BE2C (cell line): ENCODE data around the gene ATP6V1A.

ENCODE experiments used
- DNase-seq: peaks from one replicate; pipeline ENCODE4 v3.0.0-alpha.2; 2020
- H3K27me3 ChIP-seq: fragments of 250-450 bp; sonication (Bioruptor Pico); 2 replicates; pipeline ENCODE4 v1.5.1; 2020; ENCODE audit warnings: mild to moderate bottlenecking
- H3K36me3 ChIP-seq: fragments of 250-450 bp; sonication (Bioruptor Pico); 2 replicates; pipeline ENCODE4 v1.5.1; 2020; ENCODE audit warnings: mild to moderate bottlenecking
- H3K4me1 ChIP-seq: fragments of 250-450 bp; sonication (Bioruptor Pico); 2 replicates; pipeline ENCODE4 v1.5.1; 2020
- H3K4me3 ChIP-seq: 2 replicates; pipeline ENCODE4 v1.5.1; 2011; ENCODE audit warnings: low read depth, low read length
- H3K9me3 ChIP-seq: fragments of 250-450 bp; sonication (Bioruptor Pico); 2 replicates; pipeline ENCODE4 v1.5.1; 2020
- CTCF ChIP-seq: IDR thresholded peaks from 2 replicates; pipeline ENCODE4 v1.5.1; 2012; ENCODE audit warnings: mild to moderate bottlenecking, low read depth, low read length

The ATP6V1A gene

DNA sequence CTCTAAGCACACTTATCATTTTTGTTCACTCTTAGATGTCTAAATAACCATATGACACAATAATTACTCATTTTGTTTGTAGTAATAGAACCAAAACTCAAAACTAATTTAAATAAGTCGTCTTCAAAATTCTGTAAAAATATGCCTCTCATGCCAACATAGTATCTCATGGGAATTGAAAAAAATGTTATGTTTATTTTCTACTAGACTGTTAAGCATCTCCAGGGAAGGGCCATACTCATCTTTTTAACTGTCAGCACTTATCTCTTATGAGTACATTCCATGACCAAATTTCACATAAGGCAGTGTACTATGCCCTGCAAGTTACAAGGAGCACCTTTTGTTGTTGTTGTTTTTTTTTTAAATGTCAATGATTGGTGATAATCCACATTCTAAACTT is 32.1 kb upstream of the ATP6V1A start:
- no peaks in the 10 kb centered on the region for H3K4me1 ChIP-seq
- DNase-seq, result no peak
- H3K27me3 ChIP-seq, result peaks cover 6% of the 10 kb centered on the region

GRCh38 chr3:113717308-113717707 is 29.5 kb upstream of the ATP6V1A start:
- DNase-seq, result no peak
- Histone ChIP-seq H3K36me3 (peaks cover 42% of the 10 kb centered on the region), H3K27me3 (no peaks in the 10 kb centered on the region; the same call in 1 of the 2 replicates)

More for the DNA sequence above, 32.1 kb upstream of the ATP6V1A start:
- no peak for TF ChIP-seq CTCF
- Histone ChIP-seq H3K4me3 (no peak overlapping the region), H3K36me3 (peaks cover 16% of the 10 kb centered on the region), H3K9me3 (no peaks in the 10 kb centered on the region)

DNA sequence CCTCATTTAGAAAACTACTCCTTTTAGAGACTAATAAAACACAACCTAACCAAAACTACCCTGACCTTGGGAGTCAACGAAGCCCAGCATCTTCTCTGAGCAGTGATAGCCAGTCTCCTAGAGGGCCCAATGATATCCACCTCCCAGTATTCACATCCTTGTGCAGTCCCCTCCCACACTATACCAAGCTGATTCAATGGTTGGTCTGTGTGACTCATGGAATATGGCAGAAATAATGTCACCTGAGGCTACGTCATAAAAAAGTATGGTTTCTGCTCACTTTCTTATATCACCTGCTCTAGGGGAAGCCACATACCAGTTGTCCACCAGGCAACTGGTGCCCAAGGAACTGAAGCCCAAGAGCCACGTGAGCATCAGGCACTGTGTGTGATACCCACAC is 29.0 kb upstream of the ATP6V1A start:
- no peaks in the 10 kb centered on the region for H3K27me3 ChIP-seq
- H3K4me3 ChIP-seq, result no peak overlapping the region
- H3K36me3 ChIP-seq, result peaks cover 45% of the 10 kb centered on the region
- TF ChIP-seq CTCF, result no peak
- no peaks in the 10 kb centered on the region for H3K4me1 ChIP-seq
- H3K9me3 ChIP-seq, result no peaks in the 10 kb centered on the region
- no peak for DNase-seq

More at GRCh38 chr3:113717308-113717707, 29.5 kb upstream of the ATP6V1A start:
- no peaks in the 10 kb centered on the region for H3K4me1 ChIP-seq
- no peak overlapping the region for H3K4me3 ChIP-seq
- TF ChIP-seq CTCF, result no peak
- no peaks in the 10 kb centered on the region for H3K9me3 ChIP-seq

DNA sequence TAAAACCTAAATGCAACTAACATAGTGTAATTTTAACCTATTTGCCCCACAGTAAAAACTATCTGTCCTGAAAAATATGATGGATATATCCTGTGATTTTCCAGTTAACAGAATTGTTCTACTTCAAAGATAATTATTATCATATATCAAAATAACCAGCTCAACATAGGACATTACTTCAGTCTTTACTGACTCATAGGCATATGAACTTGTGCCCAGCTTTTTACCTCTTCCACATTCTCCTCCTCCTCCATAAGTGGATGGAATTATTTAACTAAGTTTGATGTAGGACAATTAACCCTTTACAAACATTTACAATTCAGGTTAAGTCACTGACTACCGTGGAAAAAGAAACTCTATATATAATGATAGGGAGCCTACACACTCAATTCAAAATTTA is 27.5 kb upstream of the ATP6V1A start:
- TF ChIP-seq CTCF, result no peak
- no peaks in the 10 kb centered on the region for H3K4me1 ChIP-seq
- peaks cover 52% of the 10 kb centered on the region for H3K36me3 ChIP-seq
- H3K4me3 ChIP-seq, result no peak overlapping the region
- DNase-seq, result no peak
- no peaks in the 10 kb centered on the region for H3K27me3 ChIP-seq
- H3K9me3 ChIP-seq, result no peaks in the 10 kb centered on the region

- no peaks in the 10 kb centered on the region for H3K27me3 ChIP-seq
- H3K4me1 ChIP-seq, result no peaks in the 10 kb centered on the region
- no peak overlapping the region for H3K4me3 ChIP-seq
- TF ChIP-seq CTCF, result no peak
- peaks cover 57% of the 10 kb centered on the region for H3K36me3 ChIP-seq
- no peaks in the 10 kb centered on the region for H3K9me3 ChIP-seq
- DNase-seq, result no peak
Measured at GRCh38 chr3:113719758-113720157, 27.1 kb upstream of the ATP6V1A start.

DNA sequence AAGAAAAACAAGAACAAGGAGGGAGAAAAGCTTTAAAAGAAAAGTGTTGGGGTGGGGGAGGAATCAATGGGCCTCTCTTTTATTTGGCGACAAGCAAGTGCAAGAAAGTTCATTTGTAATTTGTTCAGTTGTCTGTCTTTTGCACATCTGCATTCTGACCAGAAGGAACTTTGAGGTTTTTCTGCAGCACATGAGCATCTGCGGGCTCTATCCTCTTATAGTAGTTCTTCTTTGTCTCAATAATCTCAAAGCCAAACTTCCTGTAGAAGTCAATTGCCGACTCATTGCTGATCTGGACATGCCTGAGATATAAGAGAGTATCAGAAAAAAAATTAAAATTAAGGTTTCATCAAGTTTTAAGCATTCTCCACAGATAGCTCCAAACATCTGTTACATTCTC is 25.2 kb upstream of the ATP6V1A start:
- no peak for TF ChIP-seq CTCF
- Histone ChIP-seq H3K9me3 (no peaks in the 10 kb centered on the region), H3K27me3 (no peaks in the 10 kb centered on the region), H3K36me3 (peaks cover 49% of the 10 kb centered on the region), H3K4me1 (no peaks in the 10 kb centered on the region), H3K4me3 (no peak overlapping the region)
- no peak for DNase-seq
